Liver (tissue), 3 donors: ENCODE results near the gene XRCC5.

ENCODE experiments used
- TF ChIP-seq, protein P1 (sequence below): fragments of 150-350 bp; IDR thresholded peaks from 2 replicates; pipeline ENCODE4 v1.5.1; 2017; ENCODE audit warnings: improper control_type of control experiment, low read depth, low read length; ENCODE audit not compliant: missing input control
- TF ChIP-seq, protein P2 (sequence below): IDR thresholded peaks from 2 replicates; pipeline ENCODE4 v1.6.1; 2016; ENCODE audit warnings: antibody characterized with exemption
- donor health status: healthy.
- donor health status: healthy.

DNA sequence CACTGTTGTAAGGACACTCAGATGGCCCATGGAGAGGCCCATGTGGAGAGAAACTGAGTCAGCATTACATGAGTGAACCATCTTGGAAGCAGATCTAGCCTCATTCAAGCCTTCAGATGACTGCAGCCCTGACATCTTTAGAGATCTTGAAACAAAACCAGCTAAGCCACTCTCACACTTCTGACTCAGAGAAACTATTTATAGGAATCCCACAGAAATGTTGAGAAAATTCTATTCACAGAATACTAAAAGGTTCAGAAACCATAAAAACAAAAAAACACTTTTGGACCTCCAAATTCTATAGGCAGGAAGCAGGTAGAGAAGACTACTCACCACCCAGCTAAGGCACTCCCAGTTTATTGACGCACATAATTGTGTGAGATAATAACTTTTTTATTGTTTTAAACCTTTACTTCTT, 18.8 kb upstream of the XRCC5 start:
- TF ChIP-seq, protein P1, sequence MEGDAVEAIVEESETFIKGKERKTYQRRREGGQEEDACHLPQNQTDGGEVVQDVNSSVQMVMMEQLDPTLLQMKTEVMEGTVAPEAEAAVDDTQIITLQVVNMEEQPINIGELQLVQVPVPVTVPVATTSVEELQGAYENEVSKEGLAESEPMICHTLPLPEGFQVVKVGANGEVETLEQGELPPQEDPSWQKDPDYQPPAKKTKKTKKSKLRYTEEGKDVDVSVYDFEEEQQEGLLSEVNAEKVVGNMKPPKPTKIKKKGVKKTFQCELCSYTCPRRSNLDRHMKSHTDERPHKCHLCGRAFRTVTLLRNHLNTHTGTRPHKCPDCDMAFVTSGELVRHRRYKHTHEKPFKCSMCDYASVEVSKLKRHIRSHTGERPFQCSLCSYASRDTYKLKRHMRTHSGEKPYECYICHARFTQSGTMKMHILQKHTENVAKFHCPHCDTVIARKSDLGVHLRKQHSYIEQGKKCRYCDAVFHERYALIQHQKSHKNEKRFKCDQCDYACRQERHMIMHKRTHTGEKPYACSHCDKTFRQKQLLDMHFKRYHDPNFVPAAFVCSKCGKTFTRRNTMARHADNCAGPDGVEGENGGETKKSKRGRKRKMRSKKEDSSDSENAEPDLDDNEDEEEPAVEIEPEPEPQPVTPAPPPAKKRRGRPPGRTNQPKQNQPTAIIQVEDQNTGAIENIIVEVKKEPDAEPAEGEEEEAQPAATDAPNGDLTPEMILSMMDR = no peak
- TF ChIP-seq, protein P2, sequence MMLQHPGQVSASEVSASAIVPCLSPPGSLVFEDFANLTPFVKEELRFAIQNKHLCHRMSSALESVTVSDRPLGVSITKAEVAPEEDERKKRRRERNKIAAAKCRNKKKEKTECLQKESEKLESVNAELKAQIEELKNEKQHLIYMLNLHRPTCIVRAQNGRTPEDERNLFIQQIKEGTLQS = no peak
